Amygdala (tissue), 56 donors: ENCODE results near the gene TOR1B.
A peak's percentile ranks its signal among the peaks of the same experiment; 100 is the strongest.

Source experiments
- DNase-seq, 56 donors: peaks; one replicate each; lab custom pipeline; 2025; lab: John Stamatoyannopoulos, UW

TOR1B gene

DNA sequence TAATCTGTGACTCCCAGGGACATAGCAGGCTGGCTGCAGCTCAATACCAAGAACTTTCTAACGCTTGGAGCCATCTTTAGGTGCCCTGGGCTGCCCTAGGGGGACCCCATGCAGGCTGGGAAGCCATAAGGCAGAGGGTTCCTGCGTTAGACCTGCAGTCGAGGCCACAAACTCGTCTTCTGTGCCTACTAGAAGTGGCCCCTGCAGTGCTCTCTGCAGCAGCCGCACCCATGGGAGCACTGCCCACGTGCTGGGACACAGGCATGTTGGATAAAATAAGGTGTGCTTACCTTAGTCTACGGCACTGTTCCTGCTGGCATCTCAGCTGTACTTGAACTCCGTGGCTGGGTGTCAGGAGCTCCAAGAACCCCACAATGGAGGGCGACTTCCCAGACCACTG lies 9.4 kb downstream of the TOR1B start:
- DNase-seq, result no peak

DNA sequence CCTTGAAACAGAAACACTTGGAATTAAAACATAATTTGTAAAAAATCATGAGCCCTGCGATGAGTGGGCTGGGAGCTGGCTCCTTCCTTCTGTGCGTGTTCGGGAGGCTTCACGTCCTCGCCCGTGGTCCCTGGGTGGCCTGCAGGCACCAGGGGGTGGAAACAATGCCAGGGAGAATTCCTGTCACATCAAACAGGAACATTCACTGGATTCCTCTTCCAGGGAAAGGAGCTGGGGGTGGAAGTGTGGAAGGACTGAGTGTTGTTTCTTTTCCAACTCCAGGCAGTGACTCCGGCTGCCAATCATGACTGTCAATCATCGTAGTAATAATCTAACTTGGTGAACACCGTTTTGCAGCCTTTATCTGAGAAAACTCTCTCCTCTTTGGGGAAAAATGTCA lies 10.7 kb downstream of the TOR1B start:
- DNase-seq, result no peak

DNA sequence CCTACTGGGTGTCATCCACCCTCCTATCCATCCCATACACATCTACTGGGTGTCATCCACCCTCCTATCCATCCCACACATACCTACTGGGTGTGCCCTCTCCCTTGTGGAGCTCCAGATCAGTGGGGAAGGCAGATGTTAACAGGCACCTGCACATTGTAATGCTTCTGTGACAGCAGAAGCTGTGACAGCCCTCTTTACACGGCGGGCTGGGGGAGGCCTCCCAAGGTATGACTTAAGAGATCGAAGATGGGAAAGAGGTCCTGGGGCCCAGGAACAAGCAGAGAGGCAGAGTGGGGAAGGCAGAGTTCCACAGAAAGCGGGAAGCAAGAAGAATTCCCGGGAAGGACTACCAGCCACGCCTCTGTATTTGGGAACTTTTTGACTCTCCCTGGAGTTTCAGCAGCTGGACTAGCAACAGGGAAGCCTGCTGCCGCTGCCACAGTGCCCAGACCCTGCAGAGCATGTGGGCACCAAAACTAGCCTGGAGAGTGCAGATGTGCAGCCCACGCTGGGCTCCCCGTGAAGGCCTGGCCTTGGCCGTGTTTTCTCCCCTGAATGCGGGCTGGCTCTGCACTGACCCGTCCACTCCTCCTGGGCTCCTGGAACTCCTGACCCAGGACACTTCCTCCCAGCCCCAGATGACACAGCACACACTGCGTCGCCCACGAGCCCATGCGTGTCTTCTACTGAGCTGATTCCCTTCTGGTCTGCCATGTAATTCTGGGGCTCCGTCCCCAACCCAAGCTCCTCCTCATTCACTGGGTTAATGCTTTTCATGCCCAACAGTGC lies 11.6 kb downstream of the TOR1B start:
- no peak for DNase-seq

DNA sequence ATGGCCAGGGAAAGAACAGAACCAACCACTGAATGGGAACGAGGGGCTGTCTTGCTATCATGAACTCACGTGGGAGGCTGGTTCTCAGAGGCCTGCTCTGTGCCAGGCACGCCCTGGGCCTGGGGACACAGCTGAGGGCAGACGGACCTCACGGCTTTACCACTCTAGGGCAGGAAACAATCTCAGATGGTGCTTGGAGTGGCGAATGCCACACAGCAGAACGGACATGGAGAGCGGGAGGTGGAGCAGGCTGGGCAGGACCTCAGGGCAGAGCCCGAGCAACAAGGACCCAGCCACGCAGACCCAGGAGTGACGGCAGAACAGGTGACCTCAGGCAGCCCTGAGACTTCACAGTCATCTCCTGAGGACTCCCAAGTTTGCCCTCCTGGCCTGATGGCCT lies 12.3 kb downstream of the TOR1B start:
- no peak for DNase-seq

GRCh38 chr9:129816501-129817435 lies 13.8 kb downstream of the TOR1B start:
- no peak for DNase-seq

- DNase-seq, result peak in 3 of 56 donors; percentile 18 to 27 (median 24)
These were observed 20.0 kb downstream of the TOR1B start for GRCh38 chr9:129822898-129823541.

DNA sequence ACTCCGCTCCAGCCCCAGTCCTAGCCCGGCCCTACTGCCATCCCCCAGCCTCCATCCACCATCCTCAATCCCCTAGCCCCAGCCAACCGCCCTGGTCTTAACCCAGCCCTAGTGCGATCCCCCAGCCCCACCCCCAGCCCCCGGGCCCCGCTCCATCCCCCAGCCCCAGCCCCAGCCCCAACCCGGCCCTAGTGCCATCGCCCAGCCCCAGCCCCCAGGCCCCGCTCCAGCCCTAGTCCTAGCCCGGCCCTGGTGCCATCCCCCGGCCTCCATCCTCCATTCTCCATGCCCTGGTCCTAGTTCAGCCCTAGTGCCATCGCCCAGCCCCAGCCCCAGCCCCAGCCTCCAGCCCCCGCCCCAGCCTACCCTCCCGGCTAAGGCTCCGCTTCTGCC lies 20.6 kb downstream of the TOR1B start:
- DNase-seq, result peak in 1 of 56 donors; percentile 35

- DNase-seq, result peak; percentile 46 to 96 (median 88)
These were observed 21.1 kb downstream of the TOR1B start, which contains the start of gene TOR1A for GRCh38 chr9:129823935-129824601. TOR1A (minus strand) TSS chr9:129824136; CDS start chr9:129824085, 51 bp downstream.

- no peak for DNase-seq
These were observed 23.4 kb downstream of the TOR1B start for GRCh38 chr9:129826344-129826743.

DNA sequence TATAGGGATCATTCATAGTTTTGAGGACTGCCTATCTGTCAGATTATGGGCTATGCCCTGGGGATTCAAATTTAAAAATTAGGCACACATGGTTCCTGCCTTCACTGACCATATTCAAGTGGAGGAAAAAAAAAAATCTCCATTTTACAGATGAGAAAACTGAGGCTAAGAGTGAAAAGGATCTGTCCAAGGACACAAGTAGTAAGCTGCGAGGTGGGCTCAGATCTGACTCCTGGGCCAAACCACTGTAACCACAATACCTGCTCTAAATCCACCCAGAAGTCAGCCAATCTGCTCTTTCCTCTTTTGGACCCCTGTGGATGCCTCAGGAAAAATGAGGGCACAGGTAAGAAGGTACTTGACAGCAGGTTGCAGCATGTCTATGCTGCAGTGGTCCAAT lies 23.8 kb downstream of the TOR1B start:
- no peak for DNase-seq

- no peak for DNase-seq
These were observed 25.1 kb downstream of the TOR1B start for GRCh38 chr9:129828051-129828450.

- DNase-seq, result no peak
These were observed 26.0 kb downstream of the TOR1B start for GRCh38 chr9:129828969-129829368.

DNA sequence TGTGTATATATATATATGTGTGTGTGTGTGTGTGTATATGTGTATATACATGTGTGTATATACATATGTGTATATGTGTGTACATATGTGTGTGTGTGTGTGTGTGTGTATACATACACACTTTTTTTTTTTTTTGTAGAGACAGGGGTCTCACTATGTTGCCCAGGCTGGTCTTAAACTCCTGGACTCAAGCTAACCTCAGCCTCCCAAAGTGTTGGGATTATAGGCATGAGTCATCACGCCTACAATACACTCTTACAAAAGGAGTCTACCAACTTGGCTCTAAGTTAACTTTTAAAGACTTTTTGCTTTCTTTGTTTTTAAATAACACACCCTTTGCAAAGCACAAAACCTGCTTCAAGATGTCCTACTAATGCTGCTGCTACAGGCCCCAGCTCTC lies 30.0 kb downstream of the TOR1B start:
- no peak for DNase-seq

- DNase-seq, result peak in 1 of 56 donors; percentile 61
These were observed 31.6 kb downstream of the TOR1B start for GRCh38 chr9:129834489-129835127.

DNA sequence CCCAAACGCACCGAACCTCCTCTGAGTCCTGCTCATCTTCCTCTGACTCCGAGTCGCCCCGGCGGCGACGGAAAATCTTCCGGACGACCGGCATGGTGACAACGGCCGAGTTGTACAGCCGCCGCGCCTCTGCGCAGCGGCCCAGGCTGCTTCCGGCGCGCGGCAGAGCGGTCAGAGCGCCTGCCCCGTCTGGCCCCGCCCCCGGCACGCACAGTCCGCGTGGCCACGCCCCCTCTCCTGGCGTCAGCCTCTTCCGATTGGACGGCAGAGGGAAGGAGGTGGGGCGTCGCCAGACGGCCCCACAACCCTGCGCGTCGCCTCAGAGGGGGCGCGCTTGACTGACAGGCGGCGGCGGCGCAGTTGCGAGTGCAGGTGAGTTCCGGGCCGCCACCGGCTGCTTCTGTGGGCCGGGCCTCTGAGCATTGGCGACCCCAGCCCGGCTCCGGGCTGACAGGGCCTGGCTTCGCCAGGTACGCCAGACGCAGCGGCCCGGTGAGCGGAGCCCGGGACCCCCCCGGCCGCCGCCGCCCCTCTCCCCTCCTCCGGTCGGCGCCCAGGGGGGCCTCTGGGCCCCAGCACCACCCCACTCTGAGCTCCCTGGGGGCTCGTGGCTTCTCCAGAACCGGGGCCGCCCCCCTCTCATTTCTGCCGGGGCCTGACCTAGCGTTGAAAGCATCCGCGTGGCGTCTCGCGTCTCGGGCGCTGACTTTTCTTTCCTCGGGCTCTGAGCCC lies 32.3 kb downstream of the TOR1B start, which contains the start of the genes C9orf78 and USP20:
TSS of gene C9orf78 (minus strand) at position 148 of the 732 bp plus-strand sequence. CDS start at position 94, 54 bp downstream.
TSS of gene USP20 (plus strand) at position 331 of the 732 bp plus-strand sequence. CDS start 17,098 bp downstream, outside the sequence.
- peak; percentile 53 to 96 (median 88) for DNase-seq

DNA sequence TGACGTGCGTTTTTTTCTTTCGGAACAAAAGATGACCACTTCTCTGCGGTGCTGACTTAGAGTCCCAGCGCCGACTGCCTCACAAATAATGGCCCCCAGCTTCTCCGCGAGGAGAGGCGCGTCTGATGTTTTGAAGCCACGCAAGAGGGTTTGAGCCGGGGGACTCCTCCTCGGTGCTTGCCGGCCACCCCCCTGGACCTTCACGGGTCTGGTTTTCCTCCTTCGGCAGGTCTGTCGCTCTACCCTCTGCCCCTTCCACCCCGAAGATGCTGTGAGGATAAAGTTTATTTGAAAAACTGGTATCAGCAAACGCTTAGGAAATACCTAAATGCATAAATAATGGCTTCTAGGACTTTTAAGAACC lies 32.9 kb downstream of the TOR1B start:
- DNase-seq, result peak in 1 of 56 donors; percentile 27

DNA sequence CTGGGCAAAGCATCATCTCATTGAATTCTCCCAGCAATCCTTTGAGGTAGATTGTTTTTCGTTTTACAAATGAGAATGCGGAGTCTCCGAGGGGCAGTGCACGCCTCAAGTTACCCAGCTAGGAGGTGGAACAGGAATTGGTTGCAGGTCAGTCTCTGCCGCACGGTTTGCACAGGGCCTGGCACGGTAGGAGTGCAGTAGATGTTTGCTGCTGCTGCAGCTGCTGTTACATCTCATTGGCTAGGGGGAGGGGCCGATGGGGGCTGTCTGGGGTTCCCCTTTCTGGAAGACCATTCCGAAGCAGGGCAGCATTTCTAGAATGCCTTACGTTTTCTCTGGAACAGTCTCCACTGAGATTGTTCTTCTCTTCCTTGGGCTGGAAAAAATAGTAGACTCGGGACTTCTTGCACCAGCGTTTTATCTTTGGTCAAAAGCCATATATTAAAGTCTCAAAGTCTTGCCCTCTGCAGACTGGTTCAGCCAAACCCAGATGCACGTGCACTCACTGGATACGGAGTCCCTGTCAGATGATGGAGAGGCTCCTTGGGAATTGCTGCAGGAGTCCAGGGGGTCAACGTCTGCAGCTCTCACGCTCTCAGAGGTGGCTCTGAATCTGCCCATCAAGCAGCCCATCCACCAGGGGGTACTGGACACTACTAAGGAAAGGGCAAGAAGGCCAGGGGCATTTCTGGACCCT lies 33.5 kb downstream of the TOR1B start:
- no peak for DNase-seq

DNA sequence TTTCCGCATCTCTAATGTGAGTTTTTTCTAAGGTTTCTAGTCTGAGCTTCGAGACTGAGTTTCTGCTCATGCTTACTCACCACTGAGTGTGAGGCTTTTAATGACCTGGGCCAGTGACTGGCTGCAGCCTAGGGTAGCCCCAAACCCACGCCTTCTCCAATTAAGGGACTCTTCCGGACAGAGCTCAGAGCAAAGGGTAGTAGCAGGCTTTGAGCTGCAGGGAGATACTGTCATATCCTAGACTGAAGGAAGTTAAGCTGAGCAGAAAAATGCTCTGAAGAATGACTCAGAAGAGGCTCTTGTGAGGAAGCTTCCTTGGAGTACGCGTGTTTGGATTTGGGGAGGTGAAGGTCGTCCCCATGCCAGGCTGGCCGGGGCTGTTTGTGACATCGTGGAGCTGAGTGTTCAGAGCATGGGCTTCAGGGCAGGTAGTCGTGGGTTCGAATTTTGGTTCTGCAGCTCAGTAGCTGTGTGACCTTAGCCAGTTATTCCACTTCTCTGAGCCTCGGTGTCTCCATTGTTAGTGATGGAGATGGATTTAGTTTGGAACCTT lies 35.8 kb downstream of the TOR1B start:
- no peak for DNase-seq
